GM23338 (cell line): ENCODE results near the gene APOL6. TPM values are rescaled to one million over a fixed set of nuclear protein-coding genes. Genes with fewer than 3 reads are reported as not detected.

ENCODE experiments used
- ATAC-seq: fragments of 200-7000 bp; cut with Tn5 transposase; 3 replicates; pipeline ENCODE4 v1.9.1; 2020
- DNase-seq: peaks from one replicate; pipeline ENCODE4 v3.0.0-alpha.2; 2015; ENCODE audit warnings: low spot score
- H2AFZ ChIP-seq: fragments of 200-600 bp; sonication (generic); 2 replicates; pipeline ENCODE4 v1.8.0; 2016; ENCODE audit warnings: antibody characterized with exemption, mild to moderate bottlenecking, moderate library complexity
- H3F3A ChIP-seq: fragments of 200-600 bp; sonication (generic); replicated peaks from 2 replicates; pipeline ENCODE4 v1.8.0; 2017; ENCODE audit warnings: antibody characterized with exemption, mixed run types, low read depth
- H3K27ac ChIP-seq: fragments of 200-600 bp; sonication (generic); 2 replicates; pipeline ENCODE4 v1.6.1; 2016; ENCODE audit warnings: low read depth
- H3K27me3 ChIP-seq: fragments of 200-600 bp; sonication (generic); 2 replicates; pipeline ENCODE4 v1.8.0; 2016; ENCODE audit warnings: mild to moderate bottlenecking, mixed run types, moderate library complexity; ENCODE audit not compliant: insufficient read depth
- H3K36me3 ChIP-seq: fragments of 200-600 bp; sonication (generic); 2 replicates; pipeline ENCODE4 v1.8.0; 2016; ENCODE audit warnings: mild to moderate bottlenecking; ENCODE audit not compliant: insufficient read depth
- H3K4me1 ChIP-seq: fragments of 200-600 bp; sonication (generic); 2 replicates; pipeline ENCODE4 v1.8.0; 2016; ENCODE audit warnings: mild to moderate bottlenecking, moderate library complexity; ENCODE audit not compliant: insufficient read depth
- H3K4me2 ChIP-seq: fragments of 200-600 bp; sonication (generic); 2 replicates; pipeline ENCODE4 v1.7.1; 2017; ENCODE audit warnings: mixed run types
- H3K4me3 ChIP-seq: fragments of 200-600 bp; sonication (generic); 2 replicates; pipeline ENCODE4 v1.6.1; 2016; ENCODE audit warnings: mixed run types
- H3K79me2 ChIP-seq: fragments of 200-600 bp; sonication (generic); replicated peaks from 2 replicates; pipeline ENCODE4 v1.8.0; 2017; ENCODE audit warnings: mild to moderate bottlenecking; ENCODE audit not compliant: insufficient read depth
- H3K9me2 ChIP-seq: fragments of 200-600 bp; sonication (generic); 2 replicates; pipeline ENCODE4 v1.8.0; 2017; ENCODE audit not compliant: insufficient read depth
- H4K20me1 ChIP-seq: fragments of 200-600 bp; sonication (generic); replicated peaks from 2 replicates; pipeline ENCODE4 v1.8.0; 2017; ENCODE audit warnings: mild to moderate bottlenecking; ENCODE audit not compliant: insufficient read depth
- H3K27ac Mint-ChIP-seq: 2 replicates; pipeline ENCODE4 v1.8.0; 2020; ENCODE audit warnings: inconsistent platforms, mild to moderate bottlenecking, moderate library complexity, mixed read lengths
- H3K27me3 Mint-ChIP-seq: 3 replicates; pipeline ENCODE4 v1.8.0; 2022; ENCODE audit warnings: low read depth, mild to moderate bottlenecking, moderate library complexity, mixed read lengths, inconsistent platforms; ENCODE audit not compliant: insufficient read depth, poor library complexity
- H3K36me3 Mint-ChIP-seq: 3 replicates; pipeline ENCODE4 v1.8.0; 2021; ENCODE audit warnings: low read depth, mild to moderate bottlenecking, inconsistent platforms, moderate library complexity, mixed read lengths
- H3K4me1 Mint-ChIP-seq: 3 replicates; pipeline ENCODE4 v1.8.0; 2020; ENCODE audit warnings: mild to moderate bottlenecking, inconsistent platforms, mixed read lengths
- H3K4me3 Mint-ChIP-seq: 3 replicates; pipeline ENCODE4 v1.8.0; 2021; ENCODE audit warnings: moderate library complexity, mild to moderate bottlenecking, inconsistent platforms, mixed read lengths
- H3K9me3 Mint-ChIP-seq: 3 replicates; pipeline ENCODE4 v1.8.0; 2020; ENCODE audit warnings: moderate library complexity, mild to moderate bottlenecking, inconsistent platforms, mixed read lengths
- CREB1 ChIP-seq: fragments of 250-450 bp; sonication (Bioruptor Pico); IDR thresholded peaks from 2 replicates; pipeline ENCODE4 v1.5.0; 2020; ENCODE audit warnings: low read depth, mild to moderate bottlenecking, moderate library complexity
- EZH2 ChIP-seq: fragments of 200-600 bp; sonication (generic); IDR thresholded peaks from one replicate; pipeline ENCODE4 v1.8.0; 2017; ENCODE audit warnings: antibody characterized with exemption, mild to moderate bottlenecking, low read depth; ENCODE audit not compliant: unreplicated experiment
- JUNB ChIP-seq: IDR thresholded peaks from one replicate; pipeline ENCODE4 v1.6.1; 2016; ENCODE audit warnings: antibody characterized with exemption; ENCODE audit not compliant: unreplicated experiment
- NANOG ChIP-seq: IDR thresholded peaks from 2 replicates; pipeline ENCODE4 v1.6.1; 2016; ENCODE audit warnings: antibody characterized with exemption, borderline replicate concordance
- POLR2AphosphoS5 ChIP-seq: IDR thresholded peaks from 2 replicates; pipeline ENCODE4 v1.6.1; 2016; ENCODE audit warnings: antibody characterized with exemption, low read depth
- STAT1 ChIP-seq: IDR thresholded peaks from one replicate; pipeline ENCODE4 v1.6.1; 2016; ENCODE audit warnings: antibody characterized with exemption; ENCODE audit not compliant: unreplicated experiment
- ZNF331 ChIP-seq: fragments of 250-450 bp; sonication (Bioruptor Pico); IDR thresholded peaks from 2 replicates; pipeline ENCODE4 v1.5.0; 2020; ENCODE audit warnings: low read depth, mild to moderate bottlenecking, moderate library complexity
- polyA plus RNA-seq: library from polyadenylated mRNA; unstranded; fragments of >200 nt; fragmentation: Nextera tagmentation; extraction: Ambion mirVana; gene quantifications from 2 replicates; pipeline ENCODE4 v1.2.1, GENCODE V29; 2016
- total RNA-seq: library from RNA; depleted of rRNA; stranded (reverse); fragments of >200 nt; shearing (Covaris generic); gene quantifications from 2 replicates; pipeline ENCODE4 v1.2.3, GENCODE V29; 2014
- TF ChIP-seq, protein P1 (sequence below): fragments of 250-450 bp; sonication (Bioruptor Pico); IDR thresholded peaks from 2 replicates; pipeline ENCODE4 v1.5.0; 2020; ENCODE audit warnings: mild to moderate bottlenecking, moderate library complexity
- TF ChIP-seq, protein P2 (sequence below), 2 experiments: fragments of 200-600 bp in 1 of 2; sonication (generic) in 1 of 2; conservative IDR thresholded peaks; 2 replicates each; pipeline versions ENCODE4 v1.5.1 to v1.6.1; 2016 to 2017; ENCODE audit warnings: antibody characterized with exemption in 2 of 2, low read depth in 2 of 2, mild to moderate bottlenecking in 2 of 2, moderate library complexity in 1 of 2
- TF ChIP-seq, protein P3 (sequence below): IDR thresholded peaks from one replicate; pipeline ENCODE4 v1.6.1; 2018; ENCODE audit warnings: antibody characterized with exemption; ENCODE audit not compliant: unreplicated experiment

APOL6 gene
- total and polyA plus RNA-seq, 2 experiments from 2014 or later = 0.10 to 0.14 TPM

DNA sequence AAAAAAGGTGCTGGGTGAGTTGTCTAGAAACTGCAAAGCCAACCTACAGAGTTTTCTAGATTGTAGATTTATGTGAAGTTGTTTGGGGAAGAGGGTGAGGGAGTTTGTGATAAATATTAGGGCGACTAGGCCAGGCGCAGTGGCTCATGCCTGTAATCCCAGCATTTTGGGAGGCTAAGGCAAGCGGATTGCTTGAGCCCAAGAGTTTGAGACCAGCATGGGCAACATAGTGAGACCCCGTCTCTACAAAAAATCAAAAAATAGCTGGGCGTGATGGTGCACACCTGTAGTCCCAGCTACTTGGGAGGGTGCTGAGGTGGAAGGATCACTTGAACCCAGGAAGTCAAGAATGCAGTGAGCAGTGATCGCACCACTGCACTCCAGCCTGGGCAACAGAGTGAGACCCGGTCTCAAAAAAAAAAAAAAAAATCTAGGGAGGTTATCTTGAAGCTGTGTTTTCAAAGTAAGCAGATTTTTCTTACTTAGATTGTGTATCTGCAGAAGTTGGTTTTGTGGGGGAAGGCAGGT, 844 bp downstream of the APOL6 start:
- TF ChIP-seq JUNB = no peak
- TF ChIP-seq, protein P1, sequence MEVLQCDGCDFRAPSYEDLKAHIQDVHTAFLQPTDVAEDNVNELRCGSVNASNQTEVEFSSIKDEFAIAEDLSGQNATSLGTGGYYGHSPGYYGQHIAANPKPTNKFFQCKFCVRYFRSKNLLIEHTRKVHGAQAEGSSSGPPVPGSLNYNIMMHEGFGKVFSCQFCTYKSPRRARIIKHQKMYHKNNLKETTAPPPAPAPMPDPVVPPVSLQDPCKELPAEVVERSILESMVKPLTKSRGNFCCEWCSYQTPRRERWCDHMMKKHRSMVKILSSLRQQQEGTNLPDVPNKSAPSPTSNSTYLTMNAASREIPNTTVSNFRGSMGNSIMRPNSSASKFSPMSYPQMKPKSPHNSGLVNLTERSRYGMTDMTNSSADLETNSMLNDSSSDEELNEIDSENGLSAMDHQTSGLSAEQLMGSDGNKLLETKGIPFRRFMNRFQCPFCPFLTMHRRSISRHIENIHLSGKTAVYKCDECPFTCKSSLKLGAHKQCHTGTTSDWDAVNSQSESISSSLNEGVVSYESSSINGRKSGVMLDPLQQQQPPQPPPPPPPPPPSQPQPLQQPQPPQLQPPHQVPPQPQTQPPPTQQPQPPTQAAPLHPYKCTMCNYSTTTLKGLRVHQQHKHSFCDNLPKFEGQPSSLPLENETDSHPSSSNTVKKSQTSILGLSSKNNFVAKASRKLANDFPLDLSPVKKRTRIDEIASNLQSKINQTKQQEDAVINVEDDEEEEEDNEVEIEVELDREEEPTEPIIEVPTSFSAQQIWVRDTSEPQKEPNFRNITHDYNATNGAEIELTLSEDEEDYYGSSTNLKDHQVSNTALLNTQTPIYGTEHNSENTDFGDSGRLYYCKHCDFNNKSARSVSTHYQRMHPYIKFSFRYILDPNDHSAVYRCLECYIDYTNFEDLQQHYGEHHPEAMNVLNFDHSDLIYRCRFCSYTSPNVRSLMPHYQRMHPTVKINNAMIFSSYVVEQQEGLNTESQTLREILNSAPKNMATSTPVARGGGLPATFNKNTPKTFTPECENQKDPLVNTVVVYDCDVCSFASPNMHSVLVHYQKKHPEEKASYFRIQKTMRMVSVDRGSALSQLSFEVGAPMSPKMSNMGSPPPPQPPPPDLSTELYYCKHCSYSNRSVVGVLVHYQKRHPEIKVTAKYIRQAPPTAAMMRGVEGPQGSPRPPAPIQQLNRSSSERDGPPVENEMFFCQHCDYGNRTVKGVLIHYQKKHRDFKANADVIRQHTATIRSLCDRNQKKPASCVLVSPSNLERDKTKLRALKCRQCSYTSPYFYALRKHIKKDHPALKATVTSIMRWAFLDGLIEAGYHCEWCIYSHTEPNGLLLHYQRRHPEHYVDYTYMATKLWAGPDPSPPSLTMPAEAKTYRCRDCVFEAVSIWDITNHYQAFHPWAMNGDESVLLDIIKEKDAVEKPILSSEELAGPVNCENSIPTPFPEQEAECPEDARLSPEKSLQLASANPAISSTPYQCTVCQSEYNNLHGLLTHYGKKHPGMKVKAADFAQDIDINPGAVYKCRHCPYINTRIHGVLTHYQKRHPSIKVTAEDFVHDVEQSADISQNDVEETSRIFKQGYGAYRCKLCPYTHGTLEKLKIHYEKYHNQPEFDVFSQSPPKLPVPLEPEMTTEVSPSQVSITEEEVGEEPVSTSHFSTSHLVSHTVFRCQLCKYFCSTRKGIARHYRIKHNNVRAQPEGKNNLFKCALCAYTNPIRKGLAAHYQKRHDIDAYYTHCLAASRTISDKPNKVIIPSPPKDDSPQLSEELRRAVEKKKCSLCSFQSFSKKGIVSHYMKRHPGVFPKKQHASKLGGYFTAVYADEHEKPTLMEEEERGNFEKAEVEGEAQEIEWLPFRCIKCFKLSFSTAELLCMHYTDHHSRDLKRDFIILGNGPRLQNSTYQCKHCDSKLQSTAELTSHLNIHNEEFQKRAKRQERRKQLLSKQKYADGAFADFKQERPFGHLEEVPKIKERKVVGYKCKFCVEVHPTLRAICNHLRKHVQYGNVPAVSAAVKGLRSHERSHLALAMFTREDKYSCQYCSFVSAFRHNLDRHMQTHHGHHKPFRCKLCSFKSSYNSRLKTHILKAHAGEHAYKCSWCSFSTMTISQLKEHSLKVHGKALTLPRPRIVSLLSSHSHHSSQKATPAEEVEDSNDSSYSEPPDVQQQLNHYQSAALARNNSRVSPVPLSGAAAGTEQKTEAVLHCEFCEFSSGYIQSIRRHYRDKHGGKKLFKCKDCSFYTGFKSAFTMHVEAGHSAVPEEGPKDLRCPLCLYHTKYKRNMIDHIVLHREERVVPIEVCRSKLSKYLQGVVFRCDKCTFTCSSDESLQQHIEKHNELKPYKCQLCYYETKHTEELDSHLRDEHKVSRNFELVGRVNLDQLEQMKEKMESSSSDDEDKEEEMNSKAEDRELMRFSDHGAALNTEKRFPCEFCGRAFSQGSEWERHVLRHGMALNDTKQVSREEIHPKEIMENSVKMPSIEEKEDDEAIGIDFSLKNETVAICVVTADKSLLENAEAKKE = no peak
- Histone ChIP-seq H3K36me3 (no peaks in the 10 kb centered on the region), H3K4me1 (peaks cover 10% of the 10 kb centered on the region), H3K4me3 (no peak overlapping the region), H4K20me1 (no peaks in the 10 kb centered on the region), H3K27me3 (no peaks in the 10 kb centered on the region), H2AFZ (peak overlapping the region; percentile 99), H3K4me2 (peak overlapping the region; percentile 65; the same call in 1 of the 2 replicates), H3K79me2 (no peaks in the 10 kb centered on the region), H3K27ac (no peak overlapping the region), H3K9me2 (no peaks in the 10 kb centered on the region), H3F3A (no peaks in the 10 kb centered on the region)
- Mint-ChIP-seq H3K9me3 (peaks cover 12% of the 10 kb centered on the region), H3K27ac (peak overlapping the region; percentile 58; the same call in 1 of the 2 replicates), H3K27me3 (peaks cover 2% of the 10 kb centered on the region), H3K4me1 (peaks cover 13% of the 10 kb centered on the region), H3K36me3 (peaks cover 6% of the 10 kb centered on the region), H3K4me3 (no peak overlapping the region)
- ATAC-seq (no peak), DNase-seq (no peak)

DNA sequence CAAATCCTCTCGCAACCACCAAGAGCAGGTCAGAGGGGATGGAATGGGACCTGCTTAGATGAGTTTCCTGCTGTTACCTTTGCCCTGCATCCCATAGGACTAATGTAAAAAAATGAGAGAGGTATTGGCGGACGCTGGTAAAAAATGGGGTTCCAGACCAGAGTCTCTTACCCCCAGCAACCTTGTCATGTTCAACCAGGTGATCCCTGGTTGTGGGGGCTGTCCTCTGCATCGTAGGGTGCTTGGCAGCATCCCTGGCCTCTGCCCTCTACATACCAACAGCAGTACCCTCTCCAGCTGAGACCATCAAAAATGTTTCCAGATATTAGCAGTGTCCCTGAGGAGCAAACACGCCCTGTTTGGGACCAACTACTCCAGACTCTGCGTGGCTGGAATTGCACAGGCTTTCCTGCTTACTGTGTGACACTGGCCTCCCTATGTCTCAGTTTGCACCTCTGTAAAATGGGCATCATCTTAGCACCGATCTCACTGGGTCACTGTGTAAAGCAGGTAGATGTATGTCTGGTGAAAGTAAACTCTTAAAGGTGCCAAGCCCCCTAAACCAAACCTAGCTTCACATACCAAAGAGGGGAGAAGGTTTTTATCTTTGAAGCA, 1.5 kb downstream of the APOL6 start:
- no peaks in the 10 kb centered on the region for H3F3A ChIP-seq
- peaks cover 10% of the 10 kb centered on the region for H3K4me1 ChIP-seq
- no peaks in the 10 kb centered on the region for H4K20me1 ChIP-seq
- H3K27ac ChIP-seq = no peak overlapping the region
- H3K9me3 Mint-ChIP-seq = peaks cover 12% of the 10 kb centered on the region
- H3K27ac Mint-ChIP-seq = no peak overlapping the region
- no peak overlapping the region for H2AFZ ChIP-seq
- no peaks in the 10 kb centered on the region for H3K79me2 ChIP-seq
- no peaks in the 10 kb centered on the region for H3K36me3 ChIP-seq
- no peaks in the 10 kb centered on the region for H3K27me3 ChIP-seq
- H3K9me2 ChIP-seq = no peaks in the 10 kb centered on the region
- H3K27me3 Mint-ChIP-seq = peaks cover 2% of the 10 kb centered on the region
- peaks cover 6% of the 10 kb centered on the region for H3K36me3 Mint-ChIP-seq
- no peak overlapping the region for H3K4me3 Mint-ChIP-seq
- DNase-seq (no peak), ATAC-seq (no peak)
- no peak overlapping the region for H3K4me3 ChIP-seq
- peaks cover 13% of the 10 kb centered on the region for H3K4me1 Mint-ChIP-seq
- no peak overlapping the region for H3K4me2 ChIP-seq
- no peak for TF ChIP-seq EZH2
- no peak for TF ChIP-seq ZNF331
- no peak for TF ChIP-seq CREB1
- TF ChIP-seq STAT1 = no peak
- TF ChIP-seq, protein P2, sequence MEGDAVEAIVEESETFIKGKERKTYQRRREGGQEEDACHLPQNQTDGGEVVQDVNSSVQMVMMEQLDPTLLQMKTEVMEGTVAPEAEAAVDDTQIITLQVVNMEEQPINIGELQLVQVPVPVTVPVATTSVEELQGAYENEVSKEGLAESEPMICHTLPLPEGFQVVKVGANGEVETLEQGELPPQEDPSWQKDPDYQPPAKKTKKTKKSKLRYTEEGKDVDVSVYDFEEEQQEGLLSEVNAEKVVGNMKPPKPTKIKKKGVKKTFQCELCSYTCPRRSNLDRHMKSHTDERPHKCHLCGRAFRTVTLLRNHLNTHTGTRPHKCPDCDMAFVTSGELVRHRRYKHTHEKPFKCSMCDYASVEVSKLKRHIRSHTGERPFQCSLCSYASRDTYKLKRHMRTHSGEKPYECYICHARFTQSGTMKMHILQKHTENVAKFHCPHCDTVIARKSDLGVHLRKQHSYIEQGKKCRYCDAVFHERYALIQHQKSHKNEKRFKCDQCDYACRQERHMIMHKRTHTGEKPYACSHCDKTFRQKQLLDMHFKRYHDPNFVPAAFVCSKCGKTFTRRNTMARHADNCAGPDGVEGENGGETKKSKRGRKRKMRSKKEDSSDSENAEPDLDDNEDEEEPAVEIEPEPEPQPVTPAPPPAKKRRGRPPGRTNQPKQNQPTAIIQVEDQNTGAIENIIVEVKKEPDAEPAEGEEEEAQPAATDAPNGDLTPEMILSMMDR (conservative IDR thresholded peaks at IDR 0.05; ENCODE audit: low read depth in 2 of 2) = no peak
- TF ChIP-seq POLR2AphosphoS5 = no peak
- TF ChIP-seq JUNB = no peak
- no peak for TF ChIP-seq NANOG
- TF ChIP-seq, protein P3, sequence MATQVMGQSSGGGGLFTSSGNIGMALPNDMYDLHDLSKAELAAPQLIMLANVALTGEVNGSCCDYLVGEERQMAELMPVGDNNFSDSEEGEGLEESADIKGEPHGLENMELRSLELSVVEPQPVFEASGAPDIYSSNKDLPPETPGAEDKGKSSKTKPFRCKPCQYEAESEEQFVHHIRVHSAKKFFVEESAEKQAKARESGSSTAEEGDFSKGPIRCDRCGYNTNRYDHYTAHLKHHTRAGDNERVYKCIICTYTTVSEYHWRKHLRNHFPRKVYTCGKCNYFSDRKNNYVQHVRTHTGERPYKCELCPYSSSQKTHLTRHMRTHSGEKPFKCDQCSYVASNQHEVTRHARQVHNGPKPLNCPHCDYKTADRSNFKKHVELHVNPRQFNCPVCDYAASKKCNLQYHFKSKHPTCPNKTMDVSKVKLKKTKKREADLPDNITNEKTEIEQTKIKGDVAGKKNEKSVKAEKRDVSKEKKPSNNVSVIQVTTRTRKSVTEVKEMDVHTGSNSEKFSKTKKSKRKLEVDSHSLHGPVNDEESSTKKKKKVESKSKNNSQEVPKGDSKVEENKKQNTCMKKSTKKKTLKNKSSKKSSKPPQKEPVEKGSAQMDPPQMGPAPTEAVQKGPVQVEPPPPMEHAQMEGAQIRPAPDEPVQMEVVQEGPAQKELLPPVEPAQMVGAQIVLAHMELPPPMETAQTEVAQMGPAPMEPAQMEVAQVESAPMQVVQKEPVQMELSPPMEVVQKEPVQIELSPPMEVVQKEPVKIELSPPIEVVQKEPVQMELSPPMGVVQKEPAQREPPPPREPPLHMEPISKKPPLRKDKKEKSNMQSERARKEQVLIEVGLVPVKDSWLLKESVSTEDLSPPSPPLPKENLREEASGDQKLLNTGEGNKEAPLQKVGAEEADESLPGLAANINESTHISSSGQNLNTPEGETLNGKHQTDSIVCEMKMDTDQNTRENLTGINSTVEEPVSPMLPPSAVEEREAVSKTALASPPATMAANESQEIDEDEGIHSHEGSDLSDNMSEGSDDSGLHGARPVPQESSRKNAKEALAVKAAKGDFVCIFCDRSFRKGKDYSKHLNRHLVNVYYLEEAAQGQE = no peak
